Heart left ventricle (tissue), 16 donors: ENCODE data around the gene ZNF701. TPM values are rescaled to one million over a fixed set of nuclear protein-coding genes. Genes with fewer than 3 reads are reported as not detected.

Experiments
- ATAC-seq, 4 donors: fragments of 200-7000 bp; cut with Tn5 transposase; one replicate each; pipeline ENCODE4 v1.9.1; 2020 to 2022; ENCODE audit warnings: moderate library complexity in 4 of 4, mild to moderate bottlenecking in 3 of 4, moderate number of reproducible peaks in 1 of 4
- DNase-seq, 5 donors: peaks; one replicate each; pipeline ENCODE4 v3.0.0-alpha.2; 2020
- H3K27ac ChIP-seq, 12 donors: fragments of 200-600 bp; sonication (generic) in 4 of 12; one replicate each; pipeline versions ENCODE4 v1.5.0 to v1.8.0; 2016 to 2022; ENCODE audit warnings: mild to moderate bottlenecking in 2 of 12
- H3K27me3 ChIP-seq, 9 donors: fragments of 200-600 bp; sonication (generic) in 2 of 9; one replicate each; pipeline versions ENCODE4 v1.5.1 to v1.8.0; 2016 to 2022; ENCODE audit warnings: mild to moderate bottlenecking in 3 of 9
- H3K36me3 ChIP-seq, 9 donors: fragments of 200-600 bp; sonication (generic) in 2 of 9; one replicate each; pipeline versions ENCODE4 v1.5.0 to v1.8.0; 2018 to 2022; ENCODE audit warnings: mild to moderate bottlenecking in 2 of 9
- H3K4me1 ChIP-seq, 12 donors: fragments of 200-600 bp; sonication (generic) in 4 of 12; one replicate each; pipeline versions ENCODE4 v1.5.0 to v1.8.0; 2016 to 2022; ENCODE audit warnings: mild to moderate bottlenecking in 3 of 12
- H3K4me3 ChIP-seq, 12 donors: fragments of 200-600 bp; sonication (generic) in 4 of 12; one replicate each; pipeline versions ENCODE4 v1.5.0 to v1.8.0; 2017 to 2022; ENCODE audit warnings: mild to moderate bottlenecking in 9 of 12, moderate library complexity in 4 of 12
- H3K9me3 ChIP-seq, 12 donors: fragments of 200-600 bp; sonication (generic) in 4 of 12; one replicate each; pipeline versions ENCODE4 v1.5.0 to v1.8.0; 2016 to 2022; ENCODE audit warnings: mild to moderate bottlenecking in 1 of 12
- CTCF ChIP-seq, 12 donors: fragments of 200-600 bp; sonication (generic) in 4 of 12; IDR thresholded peaks; one replicate each; pipeline versions ENCODE4 v1.5.0 to v1.8.0; 2018 to 2022; ENCODE audit warnings: antibody characterized with exemption in 12 of 12, mild to moderate bottlenecking in 5 of 12
- POLR2A ChIP-seq, 2 donors: fragments of 450-650 bp; IDR thresholded peaks; one replicate each; pipeline ENCODE4 v1.6.1; 2017; ENCODE audit warnings: antibody characterized with exemption in 2 of 2, mild to moderate bottlenecking in 2 of 2, moderate library complexity in 2 of 2
- WGBS, 4 donors: extraction: QIAGEN DNeasy Blood & Tissue Kit in 2 of 4; methylation state at CpG; one replicate each; pipeline versions ENCODE4 v1.1.5 to v1.1.7; 2013 to 2018; 5-methylcytosine and 5-hydroxymethylcytosine counted together
- intact Hi-C, 10 donors: fragments of 100-400 bp; cut with DNase I; formaldehyde crosslinking; loops; one replicate each; pipeline versions ENCODE4 v1.11.1 to v1.14.2; 2022
- long read RNA-seq, 3 donors: library from polyadenylated mRNA; unstranded; transcript quantifications; one replicate each; pipeline ENCODE4 v2.0.0, GENCODE V29; 2020 to 2021
- polyA plus RNA-seq, 2 donors: library from polyadenylated mRNA; stranded (reverse); fragments of 200-250 nt; gene quantifications; one replicate each; pipeline ENCODE4 v1.2.3, GENCODE V29; 2013
- total RNA-seq, 9 donors: library from RNA; depleted of rRNA in 2 of 9; stranded (reverse); fragments of >200 nt in 2 of 9; fragmentation: NEBNext Ultra II Directional in 3 of 9; extraction: Animal tissue kit (Norgen Biotek cat#: 25700) in 3 of 9; gene quantifications; one replicate each; pipeline versions ENCODE4 v1.1.0 to v1.2.4, GENCODE V29; 2016 to 2023
- donor health status: ischemic (EF 13 %, LVEDD 7.1; RV severe dilation, severe dysfunction).
- donor health status: healthy with polysubstance abuse.
- donor health status: DM: no; HTN: yes; CAD: no.
- donor health status: DM: no; HTN: no; CAD: no.
- donor health status: ischemic (EF 25% LVEDD 6.9; RV normal size, moderate dysfunction).
- donor health status: ischemic (EF 25% LVEDD 5.7; RV mildly dilated, moderate dysfunction).
- donor health status: healthy.
- donor health status: DM: yes; HTN: yes; CAD: no.
- donor health status: ischemic (EF 35%, LVEDD 5.7; RV mildly dilated, moderate dysfunction).
- donor health status: nonischemic (EF 11% LVEDD 7.7; RV severe dilation, severe dysfunction).
- donor health status: DM: yes; HTN: yes; CAD: no.
- donor health status: PGD.
- donor health status: ischemic (EF 29% LVEDD 5.4; RV normal size, mild dysfunction).
- donor health status: nonischemic (EF 23%, LVEDD 6.1; RV moderate dilation, normal function).

Gene ZNF701
- total RNA-seq (10 to 100 TPM in 8 of 9 donors, 1 to 10 TPM in 1; 8.3 to 26.6 (median 15.6) TPM), polyA plus RNA-seq (10 to 100 TPM in 1 of 2 donors, 1 to 10 TPM in 1; 8.6 to 16.0 TPM)
- long read RNA-seq, donor 1, partial matches to known transcripts: 0 of 12 reads
- long read RNA-seq, donor 1, other reads (novel, unspliced or antisense): 11 of 12 reads
- long read RNA-seq, donor 2, transcript ZNF701-202 (4 exons, 2,634 nt): major isoform, 9 of 21 reads
- long read RNA-seq, donor 2, partial matches to known transcripts: 2 of 21 reads
- long read RNA-seq, donor 2, other reads (novel, unspliced or antisense): 9 of 21 reads
- long read RNA-seq, donor 3, partial matches to known transcripts: 0 of 7 reads
- long read RNA-seq, donor 3, other reads (novel, unspliced or antisense): 6 of 7 reads

GRCh38 chr19:52570000-52570861 lies at the start of gene ZNF701:
Gene ZNF701 (plus strand): TSS chr19:52570287. CDS start chr19:52574148, 3,861 bp downstream.
- peak; percentile 95 to 98 (median 96) for DNase-seq
- Histone ChIP-seq H3K27ac (peak within 1 kb of the TSS; percentile 65 to 87 (median 82)), H3K9me3 (peaks cover 0 to 40% (median 0%) of the 10 kb centered on the region in 12 donors), H3K36me3 (peaks cover 0 to 32% (median 26%) of the 10 kb centered on the region in 9 donors), H3K4me3 (peak within 1 kb of the TSS; percentile 51 to 99 (median 74)), H3K4me1 (peaks cover 0 to 16% (median 8%) of the 10 kb centered on the region in 12 donors), H3K27me3 (no peaks in the 10 kb centered on the region)
- 0 to 1% (median 0%) methylated on average over 50 to 57 of the region's 57 CpGs for whole genome bisulfite sequencing, 4 donors
- ATAC-seq: peak; percentile 100
- intact Hi-C loops: loop anchor here in 5 of 10 donors (2.0 to 10.0 kb wide), 3 partner anchors 43 to 225 kb away; partner anchors contain the start of gene ZNF808 (in 5 of the 5)
- peak; percentile 20 to 57 (median 38) for TF ChIP-seq CTCF (IDR thresholded peaks at IDR 0.05)
- peak; percentile 54 to 96 for TF ChIP-seq POLR2A (IDR thresholded peaks at IDR 0.05)

DNA sequence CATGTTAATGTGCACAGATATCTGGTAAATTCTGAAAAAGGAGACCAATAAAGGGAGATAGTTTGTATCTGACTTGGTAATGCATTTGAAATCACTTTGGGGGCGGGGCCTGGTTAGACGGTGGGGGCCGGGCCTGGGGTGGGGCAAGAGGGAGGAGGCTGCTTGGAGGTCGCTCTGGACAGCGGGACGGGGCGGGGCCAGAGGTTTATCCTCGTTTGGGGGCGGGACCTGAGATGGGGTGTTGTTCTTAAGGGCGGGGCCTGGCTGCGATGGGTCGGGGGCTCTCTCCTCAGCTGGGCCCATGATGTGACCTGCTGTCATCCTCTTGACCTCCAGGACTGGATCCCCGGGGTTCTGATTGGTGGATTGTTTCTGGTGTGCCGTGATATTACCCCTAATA lies 47.5 kb upstream of the ZNF701 start:
- DNase-seq (no peak), ATAC-seq (no peak)
- Histone ChIP-seq H3K4me3 (no peak overlapping the region), H3K27me3 (no peaks in the 10 kb centered on the region), H3K27ac (no peak overlapping the region), H3K36me3 (no peaks in the 10 kb centered on the region), H3K4me1 (peaks cover 0 to 10% (median 0%) of the 10 kb centered on the region in 12 donors), H3K9me3 (peaks cover 0 to 27% (median 0%) of the 10 kb centered on the region in 12 donors)
- TF ChIP-seq CTCF (IDR thresholded peaks at IDR 0.05): no peak
- TF ChIP-seq POLR2A (IDR thresholded peaks at IDR 0.05): no peak
- intact Hi-C loops: no loop called here
- WGBS, 4 donors: 72 to 86% (median 82%) methylated on average over 14 of the region's 14 CpGs

- H3K4me1 ChIP-seq: peaks cover 0 to 20% (median 9%) of the 10 kb centered on the region in 12 donors
- no peaks in the 10 kb centered on the region for H3K36me3 ChIP-seq
- TF ChIP-seq POLR2A (IDR thresholded peaks at IDR 0.05) (no peak), CTCF (IDR thresholded peaks at IDR 0.05) (no peak)
- H3K27me3 ChIP-seq: no peaks in the 10 kb centered on the region
- DNase-seq: no peak
- peaks cover 0 to 27% (median 0%) of the 10 kb centered on the region in 12 donors for H3K9me3 ChIP-seq
- no peak overlapping the region for H3K27ac ChIP-seq
- no peak overlapping the region for H3K4me3 ChIP-seq
- WGBS, 4 donors: 88 to 93% (median 90%) methylated on average over 20 of the region's 20 CpGs
- intact Hi-C loops: no loop called here
- ATAC-seq: no peak
Measured at GRCh38 chr19:52524086-52524485, 46.0 kb upstream of the ZNF701 start.
